GM10248 (cell line): ENCODE results near the gene PRICKLE4.

Experiments used
- CTCF ChIA-PET: fragments of 300-600 bp; sonication (Branson Sonifier 250); formaldehyde crosslinking; extraction: SDS; loops from one replicate; lab custom pipeline; 2021; ENCODE audit warnings: antibody characterized with exemption; lab: Yijun Ruan, JAX
- POLR2A ChIA-PET: fragments of 350-650 bp; sonication (Branson Sonifier 250); formaldehyde crosslinking; extraction: SDS; loops from one replicate; lab custom pipeline; 2020; ENCODE audit warnings: antibody characterized with exemption; lab: Yijun Ruan, JAX
- DNase-seq: peaks from one replicate; pipeline ENCODE4 v3.0.0; 2012; ENCODE audit errors: extremely low spot score
- TF ChIP-seq, protein P1 (sequence below): IDR thresholded peaks from 2 replicates; pipeline ENCODE4 v1.5.1; 2012; ENCODE audit warnings: mild to moderate bottlenecking, low read depth; ENCODE audit errors: extremely low read depth, missing control alignments, control extremely low read depth

The PRICKLE4 gene

DNA sequence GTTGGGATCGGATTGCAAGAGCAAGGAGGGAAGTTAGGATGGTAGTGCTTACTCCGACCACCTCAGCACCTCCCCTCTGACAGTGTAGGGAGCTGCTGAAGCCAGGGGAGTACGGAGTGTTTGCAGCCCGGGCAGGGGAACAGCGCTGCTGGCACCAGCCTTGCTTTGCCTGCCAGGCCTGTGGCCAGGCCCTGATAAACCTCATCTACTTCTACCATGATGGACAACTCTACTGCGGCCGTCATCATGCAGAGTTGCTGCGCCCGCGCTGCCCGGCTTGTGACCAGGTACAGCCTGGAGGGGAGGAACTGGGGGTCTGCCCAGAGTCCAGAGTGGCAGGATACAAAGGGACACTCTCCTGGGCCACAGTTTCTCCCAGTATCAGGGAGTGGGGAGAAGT, 4.7 kb downstream of the PRICKLE4 start:
- POLR2A ChIA-PET = no interaction called here
- TF ChIP-seq, protein P1, sequence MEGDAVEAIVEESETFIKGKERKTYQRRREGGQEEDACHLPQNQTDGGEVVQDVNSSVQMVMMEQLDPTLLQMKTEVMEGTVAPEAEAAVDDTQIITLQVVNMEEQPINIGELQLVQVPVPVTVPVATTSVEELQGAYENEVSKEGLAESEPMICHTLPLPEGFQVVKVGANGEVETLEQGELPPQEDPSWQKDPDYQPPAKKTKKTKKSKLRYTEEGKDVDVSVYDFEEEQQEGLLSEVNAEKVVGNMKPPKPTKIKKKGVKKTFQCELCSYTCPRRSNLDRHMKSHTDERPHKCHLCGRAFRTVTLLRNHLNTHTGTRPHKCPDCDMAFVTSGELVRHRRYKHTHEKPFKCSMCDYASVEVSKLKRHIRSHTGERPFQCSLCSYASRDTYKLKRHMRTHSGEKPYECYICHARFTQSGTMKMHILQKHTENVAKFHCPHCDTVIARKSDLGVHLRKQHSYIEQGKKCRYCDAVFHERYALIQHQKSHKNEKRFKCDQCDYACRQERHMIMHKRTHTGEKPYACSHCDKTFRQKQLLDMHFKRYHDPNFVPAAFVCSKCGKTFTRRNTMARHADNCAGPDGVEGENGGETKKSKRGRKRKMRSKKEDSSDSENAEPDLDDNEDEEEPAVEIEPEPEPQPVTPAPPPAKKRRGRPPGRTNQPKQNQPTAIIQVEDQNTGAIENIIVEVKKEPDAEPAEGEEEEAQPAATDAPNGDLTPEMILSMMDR = no peak
- no peak for DNase-seq
- CTCF ChIA-PET = interaction anchor here (0.9 to 11.1 kb wide), 19 partner anchors 9 to 380 kb away, joined by 3 to 253 read pairs (median 16); partner anchors contain the start of genes BYSL, MED20 and TAF8

DNA sequence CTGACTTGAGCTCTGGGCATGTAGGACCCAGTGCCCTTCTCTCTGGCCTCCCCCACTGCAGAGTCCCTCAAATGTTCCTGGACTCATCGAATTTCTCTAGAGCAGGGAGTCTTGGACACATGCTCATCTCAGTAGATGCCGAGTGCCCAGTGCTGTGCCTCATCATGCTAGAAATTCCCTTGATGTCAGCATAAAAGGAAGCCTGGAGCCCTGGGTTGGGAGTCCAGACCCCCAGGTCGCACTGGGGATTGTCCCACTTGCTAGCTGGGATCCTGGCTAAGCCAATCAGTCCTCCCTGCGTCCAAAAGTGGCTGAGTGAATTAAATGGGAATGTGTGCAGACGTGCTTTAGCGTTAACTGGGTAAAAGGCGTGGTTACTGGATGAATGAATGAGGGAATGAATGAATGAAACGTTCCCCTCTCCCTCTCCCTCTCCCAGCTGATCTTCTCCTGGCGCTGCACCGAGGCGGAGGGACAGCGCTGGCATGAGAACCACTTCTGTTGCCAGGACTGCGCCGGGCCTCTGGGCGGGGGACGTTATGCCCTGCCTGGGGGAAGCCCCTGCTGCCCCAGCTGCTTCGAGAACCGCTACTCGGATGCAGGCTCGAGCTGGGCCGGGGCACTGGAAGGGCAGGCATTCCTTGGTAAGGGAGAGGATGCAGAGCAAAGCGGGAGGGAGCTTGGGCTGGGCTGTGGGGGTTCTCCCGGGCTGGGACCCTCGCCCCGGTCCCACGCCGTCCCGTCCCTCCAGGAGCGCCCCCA, 5.3 kb downstream of the PRICKLE4 start:
- TF ChIP-seq, protein P1 = no peak
- no peak for DNase-seq
- ChIA-PET POLR2A (no interaction called here), CTCF (interaction anchor here (0.7 to 11.1 kb wide), 48 partner anchors 9 to 761 kb away, joined by 3 to 253 read pairs (median 6); partner anchors contain the start of genes BYSL, CCND3, MED20 and TAF8)

DNA sequence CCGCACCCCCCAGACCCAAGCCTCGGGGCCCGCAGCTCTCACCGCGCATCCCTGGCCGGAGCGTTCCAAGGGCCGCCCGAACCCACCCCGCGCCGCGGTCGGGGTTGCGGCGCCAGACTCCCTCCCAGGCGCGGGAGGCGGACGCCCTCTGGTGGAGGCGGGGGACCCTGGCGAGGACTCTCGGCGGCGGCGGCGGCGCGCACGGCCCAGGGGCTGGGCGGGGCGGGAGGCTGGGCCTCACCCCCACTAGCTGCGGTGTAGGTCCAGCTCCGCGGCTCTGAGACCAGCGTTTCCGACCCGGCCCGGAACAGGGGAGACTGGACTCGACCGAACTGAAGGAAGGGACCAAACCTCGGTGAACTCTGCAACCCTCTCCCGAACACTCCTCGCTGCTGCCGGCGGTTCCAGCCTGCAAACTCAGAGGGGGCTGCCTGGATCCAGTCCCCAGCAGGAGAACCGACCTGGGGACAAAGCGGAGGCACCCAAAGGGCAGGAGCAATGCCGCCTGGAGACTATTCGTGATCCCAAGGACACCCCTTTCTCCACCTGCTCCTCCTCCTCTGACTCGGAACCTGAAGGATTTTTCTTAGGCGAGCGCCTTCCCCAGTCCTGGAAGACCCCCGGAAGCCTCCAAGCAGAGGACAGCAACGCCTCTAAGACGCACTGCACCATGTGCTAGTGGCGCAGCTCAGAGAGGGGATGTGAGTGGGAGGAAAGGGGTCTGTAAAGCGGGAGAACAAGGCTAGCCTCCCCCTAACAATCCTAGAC, 6.1 kb downstream of the PRICKLE4 start:
- CTCF ChIA-PET = interaction anchor here (0.6 to 11.1 kb wide), 67 partner anchors 8 to 761 kb away, joined by 3 to 253 read pairs (median 4); partner anchors contain the start of genes BYSL, CCND3, MED20 and TAF8
- peak; percentile 91 for DNase-seq
- POLR2A ChIA-PET = no interaction called here
- TF ChIP-seq, protein P1 = peak; percentile 91

- TF ChIP-seq, protein P1 = peak; percentile 92
- ChIA-PET CTCF (interaction anchor here (0.6 to 11.1 kb wide), 62 partner anchors 7 to 760 kb away, joined by 3 to 253 read pairs (median 4); partner anchors contain the start of genes BYSL, CCND3, MED20 and TAF8), POLR2A (interaction anchor here (0.6 to 0.7 kb wide), 2 partner anchors 53 to 238 kb away, joined by 3 to 4 read pairs; no protein-coding TSS in a partner anchor)
- peak; percentile 93 for DNase-seq
These were observed 6.8 kb downstream of the PRICKLE4 start, which contains the start of gene TOMM6 for GRCh38 chr6:41787219-41787917. Gene TOMM6, plus strand, starts transcription at chr6:41787694. Its CDS starts 4 bp downstream, at chr6:41787698.

GRCh38 chr6:41789390-41789724, 8.8 kb downstream of the PRICKLE4 start:
- CTCF ChIA-PET = interaction anchor here (11.1 kb wide), 1 partner anchor 256 kb away, joined by 253 read pairs; the partner anchor contains the start of gene TAF8
- TF ChIP-seq, protein P1 = no peak
- DNase-seq = no peak
- POLR2A ChIA-PET = no interaction called here

DNA sequence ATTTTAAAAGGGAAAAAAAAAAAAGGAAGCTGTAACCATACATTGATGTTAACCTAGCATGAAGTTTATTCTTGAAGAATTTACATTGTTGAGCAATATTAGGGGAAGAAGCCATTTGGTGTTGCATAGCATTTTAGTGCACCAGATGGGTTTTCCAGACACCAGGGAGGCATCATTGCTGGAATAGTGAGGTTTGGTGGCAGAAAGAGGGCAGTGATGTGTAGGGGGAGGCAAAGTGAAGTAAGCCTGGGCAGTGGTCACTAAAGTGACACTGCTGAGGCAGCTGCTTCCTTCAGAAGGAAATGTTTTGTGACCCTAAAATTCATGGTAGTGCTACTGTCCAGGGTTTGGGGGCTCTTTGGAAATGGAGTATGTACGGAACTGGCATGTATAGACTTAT, 9.5 kb downstream of the PRICKLE4 start:
- CTCF ChIA-PET = interaction anchor here (1.1 to 11.1 kb wide), 3 partner anchors 11 to 256 kb away, joined by 3 to 253 read pairs (median 3); partner anchors contain the start of gene TAF8
- POLR2A ChIA-PET = no interaction called here
- DNase-seq = no peak
- TF ChIP-seq, protein P1 = no peak
